HG03571 (cell line): ENCODE results near the gene TMPRSS6.

Experiments used
- ATAC-seq: cut with Tn5 transposase; IDR thresholded peaks from one replicate; pipeline ENCODE4 v1.9.1; 2021; ENCODE audit not compliant: unreplicated experiment

TMPRSS6 gene

DNA sequence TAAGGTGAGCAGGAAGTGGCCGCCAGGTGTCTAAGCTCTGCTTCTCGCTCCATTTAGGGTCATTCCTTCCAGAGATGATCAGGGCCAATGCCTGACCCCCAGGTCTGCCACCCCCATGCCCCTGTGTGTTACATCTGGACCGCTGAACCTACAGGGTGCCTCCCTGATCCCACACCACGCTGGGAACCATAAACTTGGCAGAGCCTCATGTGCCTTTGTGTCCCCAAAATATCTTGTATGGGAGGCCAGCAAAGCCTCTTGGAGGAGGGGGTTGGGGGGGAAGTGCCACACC lies 94.0 kb downstream of the TMPRSS6 start:
- ATAC-seq: no peak
